Right lobe of liver (tissue), 6 donors: ENCODE results near the gene HECW1. TPM values are rescaled to one million over a fixed set of nuclear protein-coding genes. Genes with fewer than 3 reads are reported as not detected.

Experiments used
- ATAC-seq, 4 donors: fragments of 200-7000 bp; cut with Tn5 transposase; one replicate each; pipeline ENCODE4 v1.9.1; 2020; ENCODE audit warnings: mild to moderate bottlenecking in 4 of 4, moderate library complexity in 4 of 4
- DNase-seq, 3 donors: peaks; one replicate each; pipeline ENCODE4 v3.0.0-alpha.2; 2020
- H3K27ac ChIP-seq, 3 donors: fragments of 200-600 bp; one replicate each; pipeline ENCODE4 v1.8.0; 2022
- H3K27me3 ChIP-seq, 2 donors: fragments of 200-600 bp; one replicate each; pipeline ENCODE4 v1.8.0; 2022
- H3K36me3 ChIP-seq, 4 donors: fragments of 200-600 bp; sonication (generic) in 1 of 4; one replicate each; pipeline versions ENCODE4 v1.5.1 to v1.8.0; 2017 to 2022; ENCODE audit warnings: control low read depth in 1 of 4
- H3K4me1 ChIP-seq, 4 donors: fragments of 200-600 bp; sonication (generic) in 1 of 4; one replicate each; pipeline versions ENCODE4 v1.5.1 to v1.8.0; 2017 to 2022; ENCODE audit warnings: control low read depth in 1 of 4
- H3K4me3 ChIP-seq, 3 donors: fragments of 200-600 bp; one replicate each; pipeline ENCODE4 v1.8.0; 2022
- H3K9me3 ChIP-seq, 4 donors: fragments of 200-600 bp; sonication (generic) in 1 of 4; one replicate each; pipeline versions ENCODE4 v1.5.1 to v1.8.0; 2017 to 2022; ENCODE audit warnings: control low read depth in 1 of 4
- CTCF ChIP-seq, 4 donors: fragments of 200-600 bp in 3 of 4; fragments of 450-650 bp in 1 of 4; IDR thresholded peaks; one replicate each; pipeline versions ENCODE4 v1.5.1 to v1.8.0; 2016 to 2022; ENCODE audit warnings: antibody characterized with exemption in 4 of 4, mild to moderate bottlenecking in 2 of 4
- POLR2A ChIP-seq: fragments of 450-650 bp; IDR thresholded peaks from one replicate; pipeline ENCODE4 v1.6.1; 2017; ENCODE audit warnings: antibody characterized with exemption, mild to moderate bottlenecking
- WGBS: methylation state at CpG from one replicate; pipeline ENCODE4 v1.1.6; 2018; ENCODE audit warnings: low coverage, low lambda C conversion rate; ENCODE audit not compliant: insufficient coverage; ENCODE audit errors: missing lambda C conversion rate; 5-methylcytosine and 5-hydroxymethylcytosine counted together
- intact Hi-C, 2 donors: fragments of 100-400 bp; cut with DNase I; formaldehyde crosslinking; loops; one replicate each; pipeline versions ENCODE4 v1.11.2 to v1.14.1; 2022
- total RNA-seq, 6 experiments: library from RNA; depleted of rRNA in 2 of 6; stranded (reverse); fragments of >200 nt in 2 of 6; fragmentation: NEBNext Ultra II Directional in 3 of 6; extraction: Animal tissue kit (Norgen Biotek cat#: 25700) in 3 of 6; gene quantifications; one replicate each; pipeline versions ENCODE4 v1.1.0 to v1.2.4, GENCODE V29; 2016 to 2023
- donor health status: DM: no; HTN: yes; CAD: no.
- donor health status: DM: no; HTN: no; CAD: no.
- donor health status: DM: no; HTN: no; CAD: no.
- donor health status: DM: no; HTN: yes; CAD: no.
- donor health status: DM: no; HTN: yes; CAD: no.

The HECW1 gene
- total RNA-seq, 6 experiments from 2014 or later = 0.02 to 0.87 (median 0.09) TPM; not detected in 1

GRCh38 chr7:43562383-43562782 is 449.9 kb downstream of the HECW1 start:
- ATAC-seq = no peak
- Histone ChIP-seq H3K4me1 (peaks cover 0 to 10% (median 0%) of the 10 kb centered on the region in 4 donors), H3K36me3 (no peaks in the 10 kb centered on the region), H3K9me3 (no peaks in the 10 kb centered on the region), H3K4me3 (no peak overlapping the region), H3K27me3 (no peaks in the 10 kb centered on the region), H3K27ac (no peak overlapping the region)
- no peak for DNase-seq
- 93% methylated on average over 3 of the region's 3 CpGs for WGBS
- TF ChIP-seq POLR2A (no peak), CTCF (IDR thresholded peaks at IDR 0.05) (no peak)
- intact Hi-C loops = no loop called here

GRCh38 chr7:43565786-43566185 is 453.3 kb downstream of the HECW1 start:
- intact Hi-C loops = no loop called here
- no peaks in the 10 kb centered on the region for H3K9me3 ChIP-seq
- peaks cover 0 to 4% (median 0%) of the 10 kb centered on the region in 4 donors for H3K4me1 ChIP-seq
- TF ChIP-seq POLR2A (no peak), CTCF (IDR thresholded peaks at IDR 0.05) (no peak)
- ATAC-seq (no peak), DNase-seq (no peak)
- 52% methylated on average over 6 of the region's 6 CpGs for WGBS
- H3K4me3 ChIP-seq = no peak overlapping the region
- no peak overlapping the region for H3K27ac ChIP-seq
- no peaks in the 10 kb centered on the region for H3K27me3 ChIP-seq
- no peaks in the 10 kb centered on the region for H3K36me3 ChIP-seq

GRCh38 chr7:43568529-43568928 is 456.1 kb downstream of the HECW1 start:
- DNase-seq = no peak
- no peaks in the 10 kb centered on the region for H3K9me3 ChIP-seq
- H3K4me3 ChIP-seq = no peak overlapping the region
- intact Hi-C loops = no loop called here
- H3K27ac ChIP-seq = no peak overlapping the region
- TF ChIP-seq POLR2A (no peak), CTCF (IDR thresholded peaks at IDR 0.05) (no peak)
- H3K27me3 ChIP-seq = no peaks in the 10 kb centered on the region
- H3K4me1 ChIP-seq = no peaks in the 10 kb centered on the region
- WGBS = 64% methylated on average over 6 of the region's 6 CpGs
- ATAC-seq = no peak
- no peaks in the 10 kb centered on the region for H3K36me3 ChIP-seq

- no peak for TF ChIP-seq CTCF (IDR thresholded peaks at IDR 0.05)
- no peak for TF ChIP-seq POLR2A
- ATAC-seq (no peak), DNase-seq (no peak)
- H3K9me3 ChIP-seq = no peaks in the 10 kb centered on the region
- H3K4me3 ChIP-seq = no peak overlapping the region
- WGBS = 79% methylated on average over 3 of the region's 4 CpGs
- H3K27ac ChIP-seq = no peak overlapping the region
- no peaks in the 10 kb centered on the region for H3K27me3 ChIP-seq
- no peaks in the 10 kb centered on the region for H3K36me3 ChIP-seq
- H3K4me1 ChIP-seq = no peaks in the 10 kb centered on the region
- intact Hi-C loops = no loop called here
These were observed 457.0 kb downstream of the HECW1 start for GRCh38 chr7:43569424-43569823.
